Measurements from ENCODE around the gene TSNAX.

The TSNAX gene

GRCh38 chr1:231519166-231519565, 9.3 kb upstream of the TSNAX start:
- no peak for DNase-seq

- DNase-seq, result no peak
These were observed 6.4 kb upstream of the TSNAX start for GRCh38 chr1:231522038-231522437.

- no peak for DNase-seq
These were observed 5.4 kb upstream of the TSNAX start for GRCh38 chr1:231522931-231523642.

- no peak for DNase-seq
These were observed 4.7 kb upstream of the TSNAX start for GRCh38 chr1:231523816-231524215.

GRCh38 chr1:231526536-231526935, 1.9 kb upstream of the TSNAX start:
- DNase-seq, result no peak

GRCh38 chr1:231527586-231528171, 790 bp upstream of the TSNAX start:
- no peak for DNase-seq

- DNase-seq, result no peak
These were observed 4.8 kb downstream of the TSNAX start for GRCh38 chr1:231533240-231533639.

- DNase-seq, result no peak
These were observed 6.3 kb downstream of the TSNAX start for GRCh38 chr1:231534703-231535159.

GRCh38 chr1:231536099-231536498, 7.6 kb downstream of the TSNAX start:
- DNase-seq, result no peak

GRCh38 chr1:231540847-231541246, 12.4 kb downstream of the TSNAX start:
- DNase-seq, result no peak

GRCh38 chr1:231541842-231542241, 13.4 kb downstream of the TSNAX start:
- DNase-seq, result no peak

- no peak for DNase-seq
These were observed 16.6 kb downstream of the TSNAX start for GRCh38 chr1:231544943-231545592.

GRCh38 chr1:231546693-231547092, 18.2 kb downstream of the TSNAX start:
- DNase-seq, result no peak

- no peak for DNase-seq
These were observed 21.4 kb downstream of the TSNAX start for GRCh38 chr1:231549733-231550447.

- no peak for DNase-seq
These were observed 21.9 kb downstream of the TSNAX start for GRCh38 chr1:231550448-231550781.

- no peak for DNase-seq
These were observed 24.9 kb downstream of the TSNAX start for GRCh38 chr1:231553320-231553719.

GRCh38 chr1:231554969-231555368, 26.5 kb downstream of the TSNAX start:
- no peak for DNase-seq

GRCh38 chr1:231557411-231557810, 28.9 kb downstream of the TSNAX start:
- no peak for DNase-seq

GRCh38 chr1:231557898-231558707, 29.6 kb downstream of the TSNAX start:
- DNase-seq, result no peak

- DNase-seq, result no peak
These were observed 30.3 kb downstream of the TSNAX start for GRCh38 chr1:231558708-231559185.

GRCh38 chr1:231561647-231562383, 33.3 kb downstream of the TSNAX start:
- DNase-seq, result no peak

- no peak for DNase-seq
These were observed 34.8 kb downstream of the TSNAX start for GRCh38 chr1:231563247-231563646.
